ENCODE data around the gene MSI2. TPM values are rescaled to one million over a fixed set of nuclear protein-coding genes. Genes with fewer than 3 reads are reported as not detected.

Gene MSI2
- total and polyA plus RNA-seq, 7 donors, result 12.6 to 25.8 (median 21.3) TPM

DNA sequence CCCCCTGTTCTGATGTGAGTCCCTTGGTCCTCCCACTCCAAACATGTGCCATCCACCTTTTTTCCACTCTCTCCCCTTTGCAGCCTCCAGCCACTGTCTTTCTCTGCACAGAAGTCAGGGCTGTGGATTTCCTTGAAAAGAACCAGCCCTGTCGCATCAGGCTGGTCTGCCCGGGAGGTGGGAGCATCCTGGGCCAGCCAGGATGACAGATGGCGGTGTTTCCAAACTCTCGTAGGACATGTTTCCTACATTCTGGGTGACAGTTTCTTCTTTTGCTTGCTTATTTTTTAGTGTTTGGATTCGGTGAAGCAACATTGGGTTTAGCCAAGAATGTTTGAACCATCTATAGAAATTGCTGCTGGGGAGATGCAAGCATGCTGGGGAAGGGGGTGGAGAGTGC is 388.0 kb downstream of the MSI2 start:
- DNase-seq, result no peak
- no peaks in the 10 kb centered on the region for H3K9me3 ChIP-seq
- no peak overlapping the region for H3K27ac ChIP-seq
- H3K27me3 ChIP-seq, result no peaks in the 10 kb centered on the region
- no peaks in the 10 kb centered on the region for H3K4me1 ChIP-seq
- WGBS, 2 donors, result 91 to 95% methylated on average over 5 of the region's 5 CpGs
- no peak overlapping the region for H3K4me3 ChIP-seq
- no peaks in the 10 kb centered on the region for H3K36me3 ChIP-seq
- TF ChIP-seq POLR2AphosphoS5 (IDR thresholded peaks at IDR 0.05) (no peak), POLR2A (IDR thresholded peaks at IDR 0.05) (no peak), EP300 (IDR thresholded peaks at IDR 0.05) (no peak), CTCF (IDR thresholded peaks at IDR 0.05) (no peak)
- intact Hi-C loops (cut with DNase I), result no loop called here

- TF ChIP-seq CTCF (IDR thresholded peaks at IDR 0.05) (no peak), POLR2AphosphoS5 (IDR thresholded peaks at IDR 0.05) (no peak), EP300 (IDR thresholded peaks at IDR 0.05) (no peak), POLR2A (IDR thresholded peaks at IDR 0.05) (no peak)
- no peaks in the 10 kb centered on the region for H3K9me3 ChIP-seq
- 90 to 91% methylated on average over 6 of the region's 6 CpGs for WGBS, 2 donors
- intact Hi-C loops (cut with DNase I), result no loop called here
- no peak overlapping the region for H3K27ac ChIP-seq
- H3K4me1 ChIP-seq, result no peaks in the 10 kb centered on the region
- no peak for DNase-seq
- no peak overlapping the region for H3K4me3 ChIP-seq
- no peaks in the 10 kb centered on the region for H3K27me3 ChIP-seq
- H3K36me3 ChIP-seq, result no peaks in the 10 kb centered on the region
Measured at GRCh38 chr17:57645950-57646665, 389.8 kb downstream of the MSI2 start.

GRCh38 chr17:57648720-57649119 is 392.4 kb downstream of the MSI2 start:
- Histone ChIP-seq H3K27me3 (no peaks in the 10 kb centered on the region), H3K4me3 (no peak overlapping the region), H3K9me3 (no peaks in the 10 kb centered on the region), H3K4me1 (no peaks in the 10 kb centered on the region), H3K27ac (no peak overlapping the region), H3K36me3 (no peaks in the 10 kb centered on the region)
- WGBS, 2 donors, result 74 to 96% methylated on average over 5 of the region's 5 CpGs
- no peak for DNase-seq
- intact Hi-C loops (cut with DNase I), result no loop called here
- TF ChIP-seq POLR2AphosphoS5 (IDR thresholded peaks at IDR 0.05) (no peak), POLR2A (IDR thresholded peaks at IDR 0.05) (no peak), EP300 (IDR thresholded peaks at IDR 0.05) (no peak), CTCF (IDR thresholded peaks at IDR 0.05) (no peak)

- WGBS, 2 donors, result 97 to 98% methylated on average over 3 of the region's 3 CpGs
- TF ChIP-seq EP300 (IDR thresholded peaks at IDR 0.05) (no peak), POLR2AphosphoS5 (IDR thresholded peaks at IDR 0.05) (no peak), POLR2A (IDR thresholded peaks at IDR 0.05) (no peak)
- no peaks in the 10 kb centered on the region for H3K4me1 ChIP-seq
- no peaks in the 10 kb centered on the region for H3K9me3 ChIP-seq
- intact Hi-C loops (cut with DNase I), result no loop called here
- no peak overlapping the region for H3K4me3 ChIP-seq
- no peaks in the 10 kb centered on the region for H3K36me3 ChIP-seq
- H3K27ac ChIP-seq, result no peak overlapping the region
- DNase-seq, result no peak
- H3K27me3 ChIP-seq, result no peaks in the 10 kb centered on the region
Measured at GRCh38 chr17:57649191-57649590, 392.9 kb downstream of the MSI2 start.

DNA sequence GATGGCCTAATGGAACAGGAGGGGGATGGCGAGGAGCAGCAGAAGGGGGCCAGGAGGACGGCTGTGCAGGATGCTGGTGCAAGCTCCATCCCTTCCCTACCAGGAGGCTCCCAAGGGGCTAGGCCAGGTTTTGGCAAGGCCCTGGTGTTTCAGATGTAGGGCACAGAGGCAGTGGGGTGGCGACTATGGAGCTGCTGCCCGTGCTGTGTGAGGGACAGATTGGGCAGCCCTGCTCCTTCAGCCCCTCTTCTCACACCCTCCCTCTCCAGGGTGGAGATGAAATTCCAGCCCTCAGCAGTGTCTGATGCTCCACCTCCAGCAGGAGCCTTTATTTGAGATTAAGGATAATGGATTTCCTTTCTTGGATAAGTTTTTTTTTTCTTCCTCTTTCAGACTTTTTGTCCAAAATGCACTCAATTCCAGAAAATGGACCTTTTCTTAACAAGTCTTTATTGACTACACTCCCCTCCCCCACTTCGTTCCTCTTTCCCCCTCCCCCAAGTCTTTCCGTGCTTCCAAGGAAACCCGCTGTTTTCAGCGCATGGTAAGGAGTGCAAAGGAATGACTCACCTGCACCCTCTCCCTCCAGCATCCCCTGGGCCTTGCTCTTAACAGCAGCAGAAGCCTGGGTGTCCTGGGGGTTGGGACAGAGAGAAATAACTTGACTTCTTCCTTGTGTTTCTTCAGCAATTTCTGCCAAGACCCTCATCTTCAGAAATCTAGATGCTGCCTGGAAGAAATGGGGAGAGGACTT is 393.6 kb downstream of the MSI2 start:
- Histone ChIP-seq H3K4me1 (no peaks in the 10 kb centered on the region), H3K36me3 (no peaks in the 10 kb centered on the region), H3K9me3 (no peaks in the 10 kb centered on the region), H3K27ac (no peak overlapping the region), H3K27me3 (no peaks in the 10 kb centered on the region), H3K4me3 (no peak overlapping the region)
- DNase-seq, result no peak
- TF ChIP-seq EP300 (IDR thresholded peaks at IDR 0.05), result no peak
- TF ChIP-seq POLR2A (IDR thresholded peaks at IDR 0.05), result no peak
- TF ChIP-seq CTCF (IDR thresholded peaks at IDR 0.05), result no peak
- no peak for TF ChIP-seq POLR2AphosphoS5 (IDR thresholded peaks at IDR 0.05)
- intact Hi-C loops (cut with DNase I), result no loop called here
- 93 to 94% methylated on average over 8 of the region's 8 CpGs for WGBS, 2 donors

Measured in sigmoid colon (tissue), 7 donors.